NCI-H748 (cell line): ENCODE data around the gene SHC2.
"Not testable (repeated sequence)": the region's sequence is repeated elsewhere in the genome, so short reads cannot be mapped to it uniquely, and the experiment has no call there.

Experiments
- DNase-seq: peaks from one replicate; lab custom pipeline; 2025; ENCODE audit not compliant: unreplicated experiment; lab: John Stamatoyannopoulos, UW

SHC2 gene

DNA sequence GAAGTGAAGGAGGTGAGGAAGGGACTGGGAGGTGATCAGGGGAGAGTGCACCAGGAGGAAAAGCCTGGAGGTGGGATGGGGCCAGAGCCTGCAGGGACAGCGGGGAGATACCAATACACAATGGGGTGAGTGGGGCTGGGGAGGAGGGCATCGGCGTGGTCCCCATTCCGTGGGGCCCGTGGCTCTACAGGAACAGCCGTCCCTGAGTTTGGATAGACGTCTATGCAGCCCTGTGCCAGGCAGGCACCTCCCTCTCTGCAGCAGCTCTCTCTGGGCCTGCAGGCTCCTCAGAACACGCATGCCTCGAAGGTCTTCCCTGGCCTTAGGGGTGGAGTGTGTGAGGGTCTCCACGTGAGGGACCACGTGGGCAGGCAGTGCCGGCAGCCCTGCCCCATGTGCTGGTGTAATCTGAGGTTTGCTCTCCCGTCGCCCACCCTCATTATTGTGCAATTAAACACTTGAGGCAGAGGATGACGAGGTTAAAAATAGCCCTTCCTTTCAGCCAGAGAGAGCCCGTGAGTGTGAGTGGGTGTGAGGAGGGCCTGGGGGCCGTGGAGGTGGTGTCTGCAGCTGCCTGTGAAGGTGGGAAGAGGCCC lies 68.4 kb downstream of the SHC2 start:
- DNase-seq: peak; percentile 26

GRCh38 chr19:391726-392374 lies 69.0 kb downstream of the SHC2 start:
- no peak for DNase-seq

DNA sequence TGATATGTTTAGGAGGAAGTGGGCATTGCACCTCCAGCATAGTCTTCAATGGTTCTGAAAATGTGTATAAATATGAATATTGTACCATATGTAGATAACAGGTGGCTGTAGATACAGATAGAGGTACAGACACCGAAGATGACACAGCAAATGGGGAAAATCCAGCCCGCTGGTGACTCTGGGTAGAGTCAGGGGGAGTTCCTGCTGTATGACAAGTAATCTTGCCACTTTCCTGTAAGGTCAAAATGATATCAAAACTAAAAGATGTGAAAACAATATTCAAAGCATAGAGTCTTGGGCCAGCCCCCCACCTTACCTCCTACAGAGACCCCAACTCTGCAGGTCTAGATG lies 69.7 kb downstream of the SHC2 start:
- no peak for DNase-seq

- no peak for DNase-seq
Observed at GRCh38 chr19:390386-391206, 70.2 kb downstream of the SHC2 start.

GRCh38 chr19:389935-390289 lies 70.9 kb downstream of the SHC2 start:
- DNase-seq: no peak

- no peak for DNase-seq
Observed at GRCh38 chr19:389255-389934, 71.4 kb downstream of the SHC2 start.

GRCh38 chr19:388691-389090 lies 72.1 kb downstream of the SHC2 start:
- DNase-seq: no peak

DNA sequence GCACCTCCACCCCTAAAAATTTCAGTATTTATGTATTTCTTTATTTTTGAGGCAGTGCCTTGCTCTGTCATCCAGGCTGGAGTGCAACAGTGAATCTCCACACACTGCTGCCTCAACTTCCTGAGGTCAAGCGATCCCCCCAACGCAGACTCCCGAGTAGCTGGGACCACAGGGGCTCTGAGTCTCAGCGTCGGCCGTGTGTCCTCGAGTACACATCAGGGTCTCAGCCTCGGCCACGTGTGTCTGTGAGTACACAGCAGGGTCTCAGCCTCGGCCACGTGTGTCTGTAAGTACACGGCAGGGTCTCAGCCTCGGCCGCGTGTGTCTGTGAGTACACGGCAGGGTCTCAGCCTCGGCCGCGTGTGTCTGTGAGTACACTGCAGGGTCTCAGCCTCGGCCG lies 73.1 kb downstream of the SHC2 start:
- no peak for DNase-seq

DNA sequence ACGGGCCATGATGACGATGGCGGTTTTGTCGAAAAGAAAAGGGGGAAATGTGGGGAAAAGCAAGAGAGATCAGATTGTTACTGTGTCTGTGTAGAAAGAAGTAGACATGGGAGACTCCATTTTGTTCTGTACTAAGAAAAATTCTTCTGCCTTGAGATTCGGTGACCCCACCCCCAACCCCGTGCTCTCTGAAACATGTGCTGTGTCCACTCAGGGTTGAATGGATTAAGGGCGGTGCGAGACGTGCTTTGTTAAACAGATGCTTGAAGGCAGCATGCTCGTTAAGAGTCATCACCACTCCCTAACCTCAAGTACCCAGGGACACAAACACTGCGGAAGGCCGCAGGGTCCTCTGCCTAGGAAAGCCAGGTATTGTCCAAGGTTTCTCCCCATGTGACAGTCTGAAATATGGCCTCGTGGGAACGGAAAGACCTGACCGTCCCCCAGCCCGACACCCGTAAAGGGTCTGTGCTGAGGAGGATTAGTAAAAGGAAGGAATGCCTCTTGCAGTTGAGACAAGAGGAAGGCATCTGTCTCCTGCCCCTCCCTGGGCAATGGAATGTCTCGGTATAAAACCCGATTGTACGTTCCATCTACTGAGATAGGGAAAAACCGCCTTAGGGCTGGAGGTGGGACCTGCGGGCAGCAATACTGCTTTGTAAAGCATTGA lies 74.1 kb downstream of the SHC2 start:
- DNase-seq: peak; percentile 50

- not testable (repeated sequence) for DNase-seq
Observed at GRCh38 chr19:386189-386588, 74.6 kb downstream of the SHC2 start.

GRCh38 chr19:384799-385169 lies 76.0 kb downstream of the SHC2 start:
- DNase-seq: no peak

DNA sequence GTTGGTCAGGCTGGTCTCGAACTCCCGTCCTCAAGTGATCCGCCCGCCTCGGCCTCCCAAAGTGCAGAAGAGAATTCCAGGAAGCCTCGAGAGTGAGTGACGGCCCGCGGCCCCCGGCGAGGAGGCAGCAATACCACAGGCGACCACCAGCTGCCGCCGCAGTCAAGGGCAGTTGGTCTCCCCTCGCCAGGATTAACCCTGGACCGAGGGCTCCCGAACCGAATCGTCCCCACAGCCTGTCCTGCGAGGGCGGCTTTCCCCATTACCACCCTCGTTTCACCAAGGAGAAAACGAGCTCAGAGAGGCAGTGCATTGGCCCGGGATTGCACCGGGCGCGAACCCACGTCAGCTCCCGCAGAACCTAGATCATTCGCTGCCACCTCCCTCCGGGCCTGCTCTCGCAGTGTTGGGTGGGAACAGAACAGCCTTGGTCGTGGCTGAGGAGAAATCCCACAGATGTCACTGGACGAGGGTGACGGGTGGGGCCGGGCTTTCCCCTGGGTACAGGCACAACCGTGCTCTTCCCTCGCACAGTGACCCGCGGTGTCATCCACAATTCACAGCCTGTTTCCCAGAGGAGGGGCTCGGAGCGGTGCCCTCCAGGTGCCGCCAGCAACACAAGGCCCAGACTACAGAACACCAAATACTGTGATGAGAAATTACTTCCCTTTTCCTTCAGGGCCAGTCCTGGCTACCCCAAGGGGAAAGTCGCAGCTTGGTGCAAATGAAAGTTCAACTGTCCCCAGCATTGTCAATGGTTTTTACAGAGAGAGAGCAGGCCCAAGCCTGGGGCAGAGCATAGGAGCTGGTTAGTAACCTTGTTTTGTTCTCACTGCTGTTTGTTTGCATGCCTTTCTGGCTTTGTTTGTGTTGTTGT lies 76.7 kb downstream of the SHC2 start:
- DNase-seq: no peak

DNA sequence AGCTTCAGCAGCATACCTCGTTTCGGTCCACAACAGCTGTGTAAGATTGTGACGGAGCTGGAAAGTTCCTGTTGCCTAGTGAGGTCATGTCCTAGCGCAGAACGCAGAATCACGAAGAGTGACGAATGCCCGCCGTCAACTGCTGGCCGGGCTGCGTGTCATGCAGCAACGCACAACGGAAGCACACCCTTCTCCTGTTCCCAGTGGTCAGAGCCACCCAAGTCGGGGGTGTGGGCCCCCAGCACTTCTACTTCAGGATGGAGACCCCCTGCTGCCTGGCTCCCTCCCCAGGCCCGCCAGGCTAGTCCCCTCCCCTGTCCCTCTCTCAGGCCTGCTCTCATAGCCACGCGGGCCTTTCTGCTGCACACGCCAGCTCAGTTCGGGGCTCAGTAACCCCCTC lies 77.8 kb downstream of the SHC2 start:
- no peak for DNase-seq

- DNase-seq: not testable (repeated sequence)
Observed at GRCh38 chr19:382578-382977, 78.3 kb downstream of the SHC2 start.

DNA sequence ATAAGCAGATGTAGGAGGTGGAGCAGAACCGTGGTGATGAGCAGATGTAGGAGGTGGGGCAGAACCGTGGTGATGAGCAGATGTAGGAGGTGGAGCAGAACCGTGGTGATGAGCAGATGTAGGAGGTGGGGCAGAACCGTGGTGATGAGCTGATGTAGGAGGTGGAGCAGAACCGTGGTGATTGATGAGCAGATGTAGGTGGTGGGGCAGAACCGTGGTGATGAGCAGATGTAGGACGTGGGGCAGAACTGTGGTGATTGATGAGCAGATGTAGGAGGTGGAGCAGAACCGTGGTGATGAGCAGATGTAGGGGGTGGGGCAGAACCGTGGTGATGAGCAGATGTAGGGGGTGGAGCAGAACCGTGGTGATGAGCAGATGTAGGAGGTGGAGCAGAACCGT lies 78.9 kb downstream of the SHC2 start:
- DNase-seq: not testable (repeated sequence)

- not testable (repeated sequence) for DNase-seq
Observed at GRCh38 chr19:380618-381219, 80.1 kb downstream of the SHC2 start.

GRCh38 chr19:379796-380195 lies 81.0 kb downstream of the SHC2 start:
- DNase-seq: no peak

DNA sequence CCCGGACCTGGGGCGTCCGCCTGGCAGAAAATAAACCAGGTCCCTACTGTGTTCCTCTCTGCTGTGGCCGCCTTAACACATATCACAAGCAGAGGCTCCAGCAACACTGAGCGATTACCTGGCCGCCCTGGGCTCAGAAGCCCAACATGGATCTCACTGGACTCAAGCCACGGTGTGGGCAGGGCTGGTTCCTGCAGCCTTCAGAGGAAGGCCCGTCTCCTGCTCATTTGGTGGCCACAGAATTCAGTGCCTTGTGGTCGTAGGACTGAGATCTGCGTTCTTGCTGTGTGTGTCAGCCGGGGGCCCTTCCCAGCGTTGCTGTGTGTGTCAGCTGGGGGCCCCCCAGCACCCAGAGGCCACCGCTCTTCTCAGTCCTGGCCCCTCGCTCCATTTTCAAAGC lies 82.1 kb downstream of the SHC2 start:
- no peak for DNase-seq

GRCh38 chr19:377801-378581 lies 82.8 kb downstream of the SHC2 start:
- no peak for DNase-seq
